Astrocyte of the spinal cord (primary cell): Measurements from ENCODE around the gene AVPR1B.

Experiments used
- DNase-seq: peaks from one replicate; pipeline ENCODE4 v3.0.0; 2011; ENCODE audit warnings: low read depth, low spot score
- H3K4me3 ChIP-seq: 2 replicates; pipeline ENCODE4 v1.5.1; 2011; ENCODE audit warnings: low read depth, mild to moderate bottlenecking, low read length, moderate library complexity
- CTCF ChIP-seq: IDR thresholded peaks from 2 replicates; pipeline ENCODE4 v1.5.1; 2012; ENCODE audit warnings: low read depth, mild to moderate bottlenecking, low read length, inconsistent platforms
- in situ Hi-C: cut with HindIII; loops from 2 replicates; pipeline ENCODE4 v1.10.0; 2017; ENCODE audit warnings: low sequenced_read_pairs

AVPR1B gene

GRCh38 chr1:206117151-206117948 lies at the start of gene AVPR1B:
AVPR1B (minus strand) TSS chr1:206117388; CDS start chr1:206116890, 498 bp downstream.
- peak; percentile 8 for DNase-seq
- no peak for TF ChIP-seq CTCF
- in situ Hi-C loops, result loop anchor here (25.0 kb wide), 1 partner anchor 205 kb away; no protein-coding TSS in a partner anchor
- H3K4me3 ChIP-seq, result peak within 1 kb of the TSS; percentile 12

- no peak overlapping the region for H3K4me3 ChIP-seq
- in situ Hi-C loops, result no loop called here
- DNase-seq, result no peak
- TF ChIP-seq CTCF, result no peak
Observed at GRCh38 chr1:206145771-206146290, 28.6 kb upstream of the AVPR1B start.

- TF ChIP-seq CTCF, result no peak
- DNase-seq, result no peak
- no peak overlapping the region for H3K4me3 ChIP-seq
- in situ Hi-C loops, result no loop called here
Observed at GRCh38 chr1:206144605-206145004, 27.4 kb upstream of the AVPR1B start.

- no peak for TF ChIP-seq CTCF
- in situ Hi-C loops, result no loop called here
- H3K4me3 ChIP-seq, result no peak overlapping the region
- DNase-seq, result no peak
Observed at GRCh38 chr1:206143537-206144172, 26.5 kb upstream of the AVPR1B start.

GRCh38 chr1:206142770-206143169 lies 25.6 kb upstream of the AVPR1B start:
- H3K4me3 ChIP-seq, result no peak overlapping the region
- TF ChIP-seq CTCF, result no peak
- DNase-seq, result no peak
- in situ Hi-C loops, result no loop called here

- no peak for DNase-seq
- in situ Hi-C loops, result no loop called here
- no peak overlapping the region for H3K4me3 ChIP-seq
- no peak for TF ChIP-seq CTCF
Observed at GRCh38 chr1:206142011-206142410, 24.8 kb upstream of the AVPR1B start.
